GM23338 (cell line): ENCODE results near the gene SLC47A1. TPM values are rescaled to one million over a fixed set of nuclear protein-coding genes. Genes with fewer than 3 reads are reported as not detected.

Source experiments
- ATAC-seq: fragments of 200-7000 bp; cut with Tn5 transposase; 3 replicates; pipeline ENCODE4 v1.9.1; 2020
- DNase-seq: peaks from one replicate; pipeline ENCODE4 v3.0.0-alpha.2; 2015; ENCODE audit warnings: low spot score
- H2AFZ ChIP-seq: fragments of 200-600 bp; sonication (generic); 2 replicates; pipeline ENCODE4 v1.8.0; 2016; ENCODE audit warnings: antibody characterized with exemption, mild to moderate bottlenecking, moderate library complexity
- H3F3A ChIP-seq: fragments of 200-600 bp; sonication (generic); replicated peaks from 2 replicates; pipeline ENCODE4 v1.8.0; 2017; ENCODE audit warnings: antibody characterized with exemption, mixed run types, low read depth
- H3K27ac ChIP-seq: fragments of 200-600 bp; sonication (generic); 2 replicates; pipeline ENCODE4 v1.6.1; 2016; ENCODE audit warnings: low read depth
- H3K27me3 ChIP-seq: fragments of 200-600 bp; sonication (generic); 2 replicates; pipeline ENCODE4 v1.8.0; 2016; ENCODE audit warnings: mild to moderate bottlenecking, mixed run types, moderate library complexity; ENCODE audit not compliant: insufficient read depth
- H3K36me3 ChIP-seq: fragments of 200-600 bp; sonication (generic); 2 replicates; pipeline ENCODE4 v1.8.0; 2016; ENCODE audit warnings: mild to moderate bottlenecking; ENCODE audit not compliant: insufficient read depth
- H3K4me1 ChIP-seq: fragments of 200-600 bp; sonication (generic); 2 replicates; pipeline ENCODE4 v1.8.0; 2016; ENCODE audit warnings: mild to moderate bottlenecking, moderate library complexity; ENCODE audit not compliant: insufficient read depth
- H3K4me2 ChIP-seq: fragments of 200-600 bp; sonication (generic); 2 replicates; pipeline ENCODE4 v1.7.1; 2017; ENCODE audit warnings: mixed run types
- H3K4me3 ChIP-seq: fragments of 200-600 bp; sonication (generic); 2 replicates; pipeline ENCODE4 v1.6.1; 2016; ENCODE audit warnings: mixed run types
- H3K79me2 ChIP-seq: fragments of 200-600 bp; sonication (generic); replicated peaks from 2 replicates; pipeline ENCODE4 v1.8.0; 2017; ENCODE audit warnings: mild to moderate bottlenecking; ENCODE audit not compliant: insufficient read depth
- H3K9me2 ChIP-seq: fragments of 200-600 bp; sonication (generic); 2 replicates; pipeline ENCODE4 v1.8.0; 2017; ENCODE audit not compliant: insufficient read depth
- H4K20me1 ChIP-seq: fragments of 200-600 bp; sonication (generic); replicated peaks from 2 replicates; pipeline ENCODE4 v1.8.0; 2017; ENCODE audit warnings: mild to moderate bottlenecking; ENCODE audit not compliant: insufficient read depth
- H3K27ac Mint-ChIP-seq: 2 replicates; pipeline ENCODE4 v1.8.0; 2020; ENCODE audit warnings: inconsistent platforms, mild to moderate bottlenecking, moderate library complexity, mixed read lengths
- H3K27me3 Mint-ChIP-seq: 3 replicates; pipeline ENCODE4 v1.8.0; 2022; ENCODE audit warnings: low read depth, mild to moderate bottlenecking, moderate library complexity, mixed read lengths, inconsistent platforms; ENCODE audit not compliant: insufficient read depth, poor library complexity
- H3K36me3 Mint-ChIP-seq: 3 replicates; pipeline ENCODE4 v1.8.0; 2021; ENCODE audit warnings: low read depth, mild to moderate bottlenecking, inconsistent platforms, moderate library complexity, mixed read lengths
- H3K4me1 Mint-ChIP-seq: 3 replicates; pipeline ENCODE4 v1.8.0; 2020; ENCODE audit warnings: mild to moderate bottlenecking, inconsistent platforms, mixed read lengths
- H3K4me3 Mint-ChIP-seq: 3 replicates; pipeline ENCODE4 v1.8.0; 2021; ENCODE audit warnings: moderate library complexity, mild to moderate bottlenecking, inconsistent platforms, mixed read lengths
- H3K9me3 Mint-ChIP-seq: 3 replicates; pipeline ENCODE4 v1.8.0; 2020; ENCODE audit warnings: moderate library complexity, mild to moderate bottlenecking, inconsistent platforms, mixed read lengths
- EZH2 ChIP-seq: fragments of 200-600 bp; sonication (generic); IDR thresholded peaks from one replicate; pipeline ENCODE4 v1.8.0; 2017; ENCODE audit warnings: antibody characterized with exemption, mild to moderate bottlenecking, low read depth; ENCODE audit not compliant: unreplicated experiment
- JUNB ChIP-seq: IDR thresholded peaks from one replicate; pipeline ENCODE4 v1.6.1; 2016; ENCODE audit warnings: antibody characterized with exemption; ENCODE audit not compliant: unreplicated experiment
- POLR2AphosphoS5 ChIP-seq: IDR thresholded peaks from 2 replicates; pipeline ENCODE4 v1.6.1; 2016; ENCODE audit warnings: antibody characterized with exemption, low read depth
- ZNF331 ChIP-seq: fragments of 250-450 bp; sonication (Bioruptor Pico); IDR thresholded peaks from 2 replicates; pipeline ENCODE4 v1.5.0; 2020; ENCODE audit warnings: low read depth, mild to moderate bottlenecking, moderate library complexity
- polyA plus RNA-seq: library from polyadenylated mRNA; unstranded; fragments of >200 nt; fragmentation: Nextera tagmentation; extraction: Ambion mirVana; gene quantifications from 2 replicates; pipeline ENCODE4 v1.2.1, GENCODE V29; 2016
- total RNA-seq: library from RNA; depleted of rRNA; stranded (reverse); fragments of >200 nt; shearing (Covaris generic); gene quantifications from 2 replicates; pipeline ENCODE4 v1.2.3, GENCODE V29; 2014
- TF ChIP-seq, protein P1 (sequence below): fragments of 250-450 bp; sonication (Bioruptor Pico); IDR thresholded peaks from 2 replicates; pipeline ENCODE4 v1.5.0; 2020; ENCODE audit warnings: mild to moderate bottlenecking, moderate library complexity
- TF ChIP-seq, protein P2 (sequence below): IDR thresholded peaks from 2 replicates; pipeline ENCODE4 v1.6.1; 2016; ENCODE audit warnings: antibody characterized with exemption

The SLC47A1 gene
- total and polyA plus RNA-seq, 2 experiments from 2014 or later: 0.53 to 1.9 TPM

DNA sequence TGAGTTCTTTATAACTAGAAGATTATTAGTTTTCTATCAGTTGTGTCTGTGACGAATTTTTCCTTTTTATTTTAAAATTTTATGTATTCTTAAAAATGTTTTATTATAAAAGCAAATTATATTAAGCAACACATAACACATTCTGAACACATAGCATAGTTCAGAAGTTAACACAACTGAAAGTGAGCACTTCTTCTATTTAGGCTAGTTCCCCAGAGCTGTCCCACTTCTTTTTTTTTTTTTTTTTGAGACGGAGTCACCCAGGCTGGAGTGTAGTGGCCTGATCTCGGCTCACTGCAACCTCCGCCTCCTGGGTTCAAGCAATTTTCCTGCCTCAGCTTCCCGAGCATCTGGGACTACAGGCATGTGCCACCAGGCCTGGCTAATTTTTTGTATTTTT lies 77.2 kb downstream of the SLC47A1 start (continued):
- TF ChIP-seq, protein P1, sequence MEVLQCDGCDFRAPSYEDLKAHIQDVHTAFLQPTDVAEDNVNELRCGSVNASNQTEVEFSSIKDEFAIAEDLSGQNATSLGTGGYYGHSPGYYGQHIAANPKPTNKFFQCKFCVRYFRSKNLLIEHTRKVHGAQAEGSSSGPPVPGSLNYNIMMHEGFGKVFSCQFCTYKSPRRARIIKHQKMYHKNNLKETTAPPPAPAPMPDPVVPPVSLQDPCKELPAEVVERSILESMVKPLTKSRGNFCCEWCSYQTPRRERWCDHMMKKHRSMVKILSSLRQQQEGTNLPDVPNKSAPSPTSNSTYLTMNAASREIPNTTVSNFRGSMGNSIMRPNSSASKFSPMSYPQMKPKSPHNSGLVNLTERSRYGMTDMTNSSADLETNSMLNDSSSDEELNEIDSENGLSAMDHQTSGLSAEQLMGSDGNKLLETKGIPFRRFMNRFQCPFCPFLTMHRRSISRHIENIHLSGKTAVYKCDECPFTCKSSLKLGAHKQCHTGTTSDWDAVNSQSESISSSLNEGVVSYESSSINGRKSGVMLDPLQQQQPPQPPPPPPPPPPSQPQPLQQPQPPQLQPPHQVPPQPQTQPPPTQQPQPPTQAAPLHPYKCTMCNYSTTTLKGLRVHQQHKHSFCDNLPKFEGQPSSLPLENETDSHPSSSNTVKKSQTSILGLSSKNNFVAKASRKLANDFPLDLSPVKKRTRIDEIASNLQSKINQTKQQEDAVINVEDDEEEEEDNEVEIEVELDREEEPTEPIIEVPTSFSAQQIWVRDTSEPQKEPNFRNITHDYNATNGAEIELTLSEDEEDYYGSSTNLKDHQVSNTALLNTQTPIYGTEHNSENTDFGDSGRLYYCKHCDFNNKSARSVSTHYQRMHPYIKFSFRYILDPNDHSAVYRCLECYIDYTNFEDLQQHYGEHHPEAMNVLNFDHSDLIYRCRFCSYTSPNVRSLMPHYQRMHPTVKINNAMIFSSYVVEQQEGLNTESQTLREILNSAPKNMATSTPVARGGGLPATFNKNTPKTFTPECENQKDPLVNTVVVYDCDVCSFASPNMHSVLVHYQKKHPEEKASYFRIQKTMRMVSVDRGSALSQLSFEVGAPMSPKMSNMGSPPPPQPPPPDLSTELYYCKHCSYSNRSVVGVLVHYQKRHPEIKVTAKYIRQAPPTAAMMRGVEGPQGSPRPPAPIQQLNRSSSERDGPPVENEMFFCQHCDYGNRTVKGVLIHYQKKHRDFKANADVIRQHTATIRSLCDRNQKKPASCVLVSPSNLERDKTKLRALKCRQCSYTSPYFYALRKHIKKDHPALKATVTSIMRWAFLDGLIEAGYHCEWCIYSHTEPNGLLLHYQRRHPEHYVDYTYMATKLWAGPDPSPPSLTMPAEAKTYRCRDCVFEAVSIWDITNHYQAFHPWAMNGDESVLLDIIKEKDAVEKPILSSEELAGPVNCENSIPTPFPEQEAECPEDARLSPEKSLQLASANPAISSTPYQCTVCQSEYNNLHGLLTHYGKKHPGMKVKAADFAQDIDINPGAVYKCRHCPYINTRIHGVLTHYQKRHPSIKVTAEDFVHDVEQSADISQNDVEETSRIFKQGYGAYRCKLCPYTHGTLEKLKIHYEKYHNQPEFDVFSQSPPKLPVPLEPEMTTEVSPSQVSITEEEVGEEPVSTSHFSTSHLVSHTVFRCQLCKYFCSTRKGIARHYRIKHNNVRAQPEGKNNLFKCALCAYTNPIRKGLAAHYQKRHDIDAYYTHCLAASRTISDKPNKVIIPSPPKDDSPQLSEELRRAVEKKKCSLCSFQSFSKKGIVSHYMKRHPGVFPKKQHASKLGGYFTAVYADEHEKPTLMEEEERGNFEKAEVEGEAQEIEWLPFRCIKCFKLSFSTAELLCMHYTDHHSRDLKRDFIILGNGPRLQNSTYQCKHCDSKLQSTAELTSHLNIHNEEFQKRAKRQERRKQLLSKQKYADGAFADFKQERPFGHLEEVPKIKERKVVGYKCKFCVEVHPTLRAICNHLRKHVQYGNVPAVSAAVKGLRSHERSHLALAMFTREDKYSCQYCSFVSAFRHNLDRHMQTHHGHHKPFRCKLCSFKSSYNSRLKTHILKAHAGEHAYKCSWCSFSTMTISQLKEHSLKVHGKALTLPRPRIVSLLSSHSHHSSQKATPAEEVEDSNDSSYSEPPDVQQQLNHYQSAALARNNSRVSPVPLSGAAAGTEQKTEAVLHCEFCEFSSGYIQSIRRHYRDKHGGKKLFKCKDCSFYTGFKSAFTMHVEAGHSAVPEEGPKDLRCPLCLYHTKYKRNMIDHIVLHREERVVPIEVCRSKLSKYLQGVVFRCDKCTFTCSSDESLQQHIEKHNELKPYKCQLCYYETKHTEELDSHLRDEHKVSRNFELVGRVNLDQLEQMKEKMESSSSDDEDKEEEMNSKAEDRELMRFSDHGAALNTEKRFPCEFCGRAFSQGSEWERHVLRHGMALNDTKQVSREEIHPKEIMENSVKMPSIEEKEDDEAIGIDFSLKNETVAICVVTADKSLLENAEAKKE: no peak
- TF ChIP-seq EZH2 (no peak), POLR2AphosphoS5 (no peak), ZNF331 (CRISPR knock-in tag) (no peak), JUNB (no peak)
- TF ChIP-seq, protein P2, sequence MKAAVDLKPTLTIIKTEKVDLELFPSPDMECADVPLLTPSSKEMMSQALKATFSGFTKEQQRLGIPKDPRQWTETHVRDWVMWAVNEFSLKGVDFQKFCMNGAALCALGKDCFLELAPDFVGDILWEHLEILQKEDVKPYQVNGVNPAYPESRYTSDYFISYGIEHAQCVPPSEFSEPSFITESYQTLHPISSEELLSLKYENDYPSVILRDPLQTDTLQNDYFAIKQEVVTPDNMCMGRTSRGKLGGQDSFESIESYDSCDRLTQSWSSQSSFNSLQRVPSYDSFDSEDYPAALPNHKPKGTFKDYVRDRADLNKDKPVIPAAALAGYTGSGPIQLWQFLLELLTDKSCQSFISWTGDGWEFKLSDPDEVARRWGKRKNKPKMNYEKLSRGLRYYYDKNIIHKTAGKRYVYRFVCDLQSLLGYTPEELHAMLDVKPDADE: no peak

DNA sequence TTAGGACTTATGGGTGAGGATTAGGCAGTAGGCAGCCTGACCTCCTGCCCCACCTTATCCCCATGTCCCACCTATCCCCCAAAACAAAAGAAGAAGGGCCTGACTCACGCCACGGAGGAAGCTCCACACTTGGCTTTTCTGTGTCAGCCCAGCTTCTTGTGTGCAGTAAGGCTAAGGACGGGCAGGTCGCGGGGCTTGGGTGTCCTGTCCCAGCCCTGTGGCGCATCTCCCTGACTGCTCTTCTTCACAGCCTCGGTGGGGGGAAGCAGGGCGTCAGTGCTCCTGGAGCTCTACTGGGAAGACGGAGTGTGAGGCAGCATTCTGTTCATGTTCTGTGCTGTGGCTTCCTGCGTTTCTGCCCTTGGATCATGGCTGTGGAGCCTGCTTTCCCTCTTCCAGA lies 80.3 kb downstream of the SLC47A1 start:
- H3K27ac ChIP-seq: no peak overlapping the region
- Mint-ChIP-seq H3K27me3 (peaks cover 5% of the 10 kb centered on the region), H3K4me1 (peaks cover 4% of the 10 kb centered on the region; the same call in 1 of the 3 replicates), H3K27ac (no peak overlapping the region), H3K9me3 (peaks cover 24% of the 10 kb centered on the region), H3K36me3 (peaks cover 11% of the 10 kb centered on the region; the same call in 2 of the 3 replicates), H3K4me3 (no peak overlapping the region)
- no peaks in the 10 kb centered on the region for H3K9me2 ChIP-seq
- H2AFZ ChIP-seq: 0 out of 2 replicates have a peak overlapping the region, but pooled peaks have one; percentile 63
- no peaks in the 10 kb centered on the region for H3F3A ChIP-seq
- no peaks in the 10 kb centered on the region for H4K20me1 ChIP-seq
- no peaks in the 10 kb centered on the region for H3K27me3 ChIP-seq
- no peak overlapping the region for H3K4me2 ChIP-seq
- no peaks in the 10 kb centered on the region for H3K4me1 ChIP-seq
- ATAC-seq (peak; percentile 66), DNase-seq (peak; percentile 17)
- no peak overlapping the region for H3K4me3 ChIP-seq
- H3K79me2 ChIP-seq: no peaks in the 10 kb centered on the region
- H3K36me3 ChIP-seq: no peaks in the 10 kb centered on the region
- TF ChIP-seq ZNF331 (CRISPR knock-in tag) (no peak), JUNB (no peak), POLR2AphosphoS5 (no peak)
- TF ChIP-seq, protein P2: no peak
- TF ChIP-seq, protein P1: no peak
